Aorta (tissue), 5 donors: ENCODE data around the gene PPP1R1C. TPM values are rescaled to one million over a fixed set of nuclear protein-coding genes. Genes with fewer than 3 reads are reported as not detected.

Experiments
- ATAC-seq: fragments of 200-7000 bp; cut with Tn5 transposase; one replicate; pipeline ENCODE4 v1.9.1; 2022; ENCODE audit warnings: moderate library complexity; ENCODE audit not compliant: low FRiP score
- DNase-seq, 2 donors: peaks; one replicate each; pipeline ENCODE4 v3.0.0-alpha.2; 2020
- H3K27ac ChIP-seq, 2 donors: one replicate each; pipeline ENCODE4 v1.5.1; 2013; ENCODE audit warnings: low read length in 2 of 2, mild to moderate bottlenecking in 2 of 2, moderate library complexity in 2 of 2, control low read depth in 1 of 2, inconsistent platforms in 1 of 2, low read depth in 1 of 2
- H3K27me3 ChIP-seq, 2 donors: one replicate each; pipeline ENCODE4 v1.6.1; 2013; ENCODE audit warnings: control low read depth in 1 of 2, low read length in 1 of 2, mild to moderate bottlenecking in 1 of 2, moderate library complexity in 1 of 2; ENCODE audit not compliant: insufficient read depth in 2 of 2, control insufficient read depth in 1 of 2
- H3K36me3 ChIP-seq, 2 donors: one replicate each; pipeline ENCODE4 v1.6.1; 2013; ENCODE audit warnings: control low read depth in 1 of 2, low read length in 1 of 2, mild to moderate bottlenecking in 1 of 2; ENCODE audit not compliant: insufficient read depth in 2 of 2, control insufficient read depth in 1 of 2
- H3K4me1 ChIP-seq, 2 donors: one replicate each; pipeline ENCODE4 v1.6.1; 2013; ENCODE audit warnings: low read length in 2 of 2, control low read depth in 1 of 2, mild to moderate bottlenecking in 1 of 2, moderate library complexity in 1 of 2; ENCODE audit not compliant: insufficient read depth in 2 of 2, control insufficient read depth in 1 of 2
- H3K4me3 ChIP-seq, 2 donors: one replicate each; pipeline ENCODE4 v1.5.1; 2013; ENCODE audit warnings: low read length in 2 of 2, control low read depth in 1 of 2, mild to moderate bottlenecking in 1 of 2
- H3K9me3 ChIP-seq: one replicate; pipeline ENCODE4 v1.6.1; 2013; ENCODE audit warnings: mild to moderate bottlenecking, low read length; ENCODE audit not compliant: control insufficient read depth
- WGBS, 2 donors: extraction: QIAGEN DNeasy Blood & Tissue Kit; methylation state at CpG; one replicate each; pipeline ENCODE4 v1.1.7; 2013; 5-methylcytosine and 5-hydroxymethylcytosine counted together
- intact Hi-C, 2 donors: fragments of 100-400 bp; cut with DNase I; formaldehyde crosslinking; loops; one replicate each; pipeline versions ENCODE4 v1.14.2 to v1.15.0; 2022
- long read RNA-seq, 2 donors: library from polyadenylated mRNA; unstranded; transcript quantifications; one replicate each; pipeline ENCODE4 v2.0.0, GENCODE V29; 2020 to 2021
- polyA plus RNA-seq, 2 donors: library from polyadenylated mRNA; stranded (reverse); fragments of 200-250 nt; gene quantifications; one replicate each; pipeline ENCODE4 v1.2.3, GENCODE V29; 2013
- total RNA-seq, 2 donors: library from RNA; stranded (reverse); fragmentation: NEBNext Ultra II Directional; extraction: Animal tissue kit (Norgen Biotek cat#: 25700); gene quantifications; one replicate each; pipeline ENCODE4 v1.2.1, GENCODE V29; 2021
- donor health status: healthy with polysubstance abuse.
- donor health status: Bipolar disorder and iron deficiency.
- donor health status: DM: no; HTN: no; CAD: no.
- donor health status: DM: no; HTN: no; CAD: no.
- donor health status: DM: yes; HTN: yes; CAD: no.

Gene PPP1R1C, protein sequence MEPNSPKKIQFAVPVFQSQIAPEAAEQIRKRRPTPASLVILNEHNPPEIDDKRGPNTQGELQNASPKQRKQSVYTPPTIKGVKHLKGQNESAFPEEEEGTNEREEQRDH
- total RNA-seq (1 to 10 TPM in 1 of 2 donors, under 1 TPM in 1; 0.81 to 1.6 TPM), polyA plus RNA-seq (1 to 10 TPM in 1 of 2 donors, under 1 TPM in 1; 0.54 to 1.4 TPM)
- long read RNA-seq, donor 1: 0 reads
- long read RNA-seq, donor 2: 0 reads

DNA sequence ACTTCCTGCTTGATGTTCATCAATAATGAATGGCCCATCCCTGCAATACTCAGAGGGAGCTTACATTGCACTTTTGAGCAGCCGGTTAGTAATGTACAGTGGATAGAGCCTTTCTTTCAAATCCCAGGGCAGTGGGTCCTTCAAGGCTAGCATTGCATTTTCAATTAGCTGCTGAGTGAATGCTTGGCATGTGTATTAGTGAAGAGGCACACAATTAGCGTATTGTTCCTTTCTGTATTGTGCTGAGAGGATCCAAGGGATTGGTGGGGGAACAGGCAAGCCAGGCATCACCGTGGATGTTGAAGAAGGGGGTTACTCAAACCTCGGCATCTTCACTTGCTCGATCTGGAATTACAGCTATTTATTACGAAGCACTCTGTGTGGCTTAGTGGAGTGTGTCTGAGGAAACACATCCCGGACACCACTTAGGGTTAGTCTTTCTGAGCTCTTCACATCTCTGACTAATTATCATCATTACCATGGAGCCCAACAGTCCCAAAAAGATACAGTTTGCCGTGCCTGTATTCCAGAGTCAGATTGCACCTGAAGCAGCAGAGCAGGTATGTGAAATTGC lies at the start of gene PPP1R1C:
Gene PPP1R1C (plus strand): TSS at position 222 of the 574 bp plus-strand sequence. CDS start 258 bp downstream, at position 480.
- 90 to 91% methylated on average over 8 of the region's 8 CpGs for WGBS, 2 donors

GRCh38 chr2:181937473-181937872 lies 48.2 kb upstream of the PPP1R1C start:
- Histone ChIP-seq H3K27me3 (no peaks in the 10 kb centered on the region), H3K4me1 (peaks cover 0 to 2% of the 10 kb centered on the region in 2 donors), H3K4me3 (no peak overlapping the region), H3K36me3 (no peaks in the 10 kb centered on the region), H3K9me3 (no peaks in the 10 kb centered on the region), H3K27ac (no peak overlapping the region)
- no peak for ATAC-seq
- intact Hi-C loops: no loop called here
- 5 to 7% methylated on average over 2 of the region's 2 CpGs for WGBS, 2 donors
- peak in 1 of 2 donors; percentile 57 for DNase-seq

More for the DNA sequence above, at the start of gene PPP1R1C:
- no peaks in the 10 kb centered on the region for H3K9me3 ChIP-seq
- no peak for DNase-seq
- H3K27me3 ChIP-seq: no peaks in the 10 kb centered on the region
- no peak for ATAC-seq
- H3K27ac ChIP-seq: peak within 1 kb of the TSS; percentile 18 to 62
- intact Hi-C loops: no loop called here
- H3K4me3 ChIP-seq: no peak within 1 kb of the TSS
- peaks cover 0 to 4% of the 10 kb centered on the region in 2 donors for H3K4me1 ChIP-seq
- H3K36me3 ChIP-seq: no peaks in the 10 kb centered on the region

GRCh38 chr2:181943411-181944124 lies 42.1 kb upstream of the PPP1R1C start:
- ATAC-seq: no peak
- peaks cover 2% of the 10 kb centered on the region for H3K9me3 ChIP-seq
- no peaks in the 10 kb centered on the region for H3K27me3 ChIP-seq
- H3K27ac ChIP-seq: no peak overlapping the region
- DNase-seq: no peak
- intact Hi-C loops: no loop called here
- 89 to 91% methylated on average over 2 of the region's 2 CpGs for WGBS, 2 donors
- no peak overlapping the region for H3K4me3 ChIP-seq
- H3K36me3 ChIP-seq: no peaks in the 10 kb centered on the region
- H3K4me1 ChIP-seq: no peaks in the 10 kb centered on the region

DNA sequence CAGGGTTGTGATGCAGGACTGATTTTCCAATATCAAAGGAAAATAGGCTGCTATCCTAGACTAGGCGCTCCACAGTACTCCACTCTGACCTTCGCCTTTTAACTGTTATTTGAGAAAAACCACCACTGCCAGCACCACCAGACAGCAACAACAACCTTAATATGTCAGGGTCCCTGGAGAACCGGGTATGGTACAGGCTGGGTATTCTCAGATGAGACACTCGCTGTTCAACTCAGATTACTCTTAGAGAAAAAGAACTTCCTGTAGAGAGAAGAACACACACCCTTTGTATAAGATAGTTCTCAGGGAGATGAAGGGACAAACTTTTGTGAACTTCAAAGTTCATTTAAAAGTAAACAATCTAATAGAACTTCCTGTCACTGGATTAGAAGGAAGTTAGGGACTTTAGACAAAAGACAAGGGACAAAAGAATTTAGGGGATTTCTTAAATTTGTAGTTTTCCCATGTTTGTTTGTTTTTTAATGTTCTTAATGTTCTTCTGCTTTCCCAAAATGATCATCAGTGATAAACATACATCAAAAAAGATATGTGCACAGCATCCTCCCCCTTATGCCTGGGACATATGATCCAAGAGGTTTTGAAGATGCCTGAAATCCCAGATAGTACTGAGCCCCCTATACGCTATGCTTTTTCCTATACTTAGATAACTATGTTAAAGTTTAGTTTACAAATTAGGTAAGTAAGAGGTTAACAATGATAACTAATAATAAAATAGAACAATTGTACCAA lies 41.3 kb upstream of the PPP1R1C start:
- 74 to 77% methylated on average over 5 of the region's 5 CpGs for WGBS, 2 donors
- Histone ChIP-seq H3K4me3 (no peak overlapping the region), H3K27ac (no peak overlapping the region), H3K4me1 (no peaks in the 10 kb centered on the region), H3K36me3 (no peaks in the 10 kb centered on the region), H3K9me3 (peaks cover 2% of the 10 kb centered on the region), H3K27me3 (no peaks in the 10 kb centered on the region)
- DNase-seq: no peak
- no peak for ATAC-seq
- intact Hi-C loops: no loop called here

- Histone ChIP-seq H3K4me3 (no peak overlapping the region), H3K4me1 (no peaks in the 10 kb centered on the region), H3K27me3 (no peaks in the 10 kb centered on the region), H3K27ac (no peak overlapping the region), H3K9me3 (peaks cover 2% of the 10 kb centered on the region), H3K36me3 (no peaks in the 10 kb centered on the region)
- intact Hi-C loops: no loop called here
- WGBS, 2 donors: 94 to 95% methylated on average over 8 of the region's 8 CpGs
- DNase-seq: no peak
- ATAC-seq: no peak
Observed at GRCh38 chr2:181944914-181945291, 40.8 kb upstream of the PPP1R1C start.

DNA sequence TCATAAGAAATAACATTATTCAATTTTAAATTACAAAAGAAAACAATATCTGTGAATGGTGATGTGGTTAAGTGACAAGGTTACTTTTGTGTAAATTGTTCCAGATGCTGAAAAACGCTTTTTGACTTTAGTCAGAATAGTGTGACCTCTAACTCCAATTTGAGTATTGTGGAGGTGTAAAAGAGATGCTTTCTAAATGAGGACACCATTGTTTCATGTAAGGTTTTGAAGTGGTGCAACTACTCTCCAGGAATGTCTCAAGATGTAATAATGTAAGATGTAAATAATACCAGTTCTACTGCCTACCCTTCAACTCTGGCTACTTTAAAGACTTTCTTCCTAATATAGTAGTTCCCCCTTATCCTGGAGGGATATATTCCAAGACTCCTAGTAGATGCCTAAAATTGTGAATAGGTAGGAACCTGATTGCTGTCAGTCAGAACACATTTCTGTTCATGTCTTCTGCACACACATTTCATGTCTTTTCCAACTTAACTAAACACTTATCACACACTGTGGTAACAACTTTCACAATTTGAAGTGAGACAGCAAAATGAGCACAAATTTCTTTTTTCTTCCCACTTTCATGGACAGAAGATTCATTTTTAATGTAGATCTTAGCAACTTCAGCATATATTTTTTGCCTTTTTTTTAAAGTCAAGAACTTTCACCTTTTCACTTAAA lies 39.1 kb upstream of the PPP1R1C start:
- no peak for ATAC-seq
- H3K36me3 ChIP-seq: no peaks in the 10 kb centered on the region
- DNase-seq: no peak
- no peak overlapping the region for H3K27ac ChIP-seq
- intact Hi-C loops: no loop called here
- H3K9me3 ChIP-seq: peaks cover 2% of the 10 kb centered on the region
- no peak overlapping the region for H3K4me3 ChIP-seq
- no peaks in the 10 kb centered on the region for H3K27me3 ChIP-seq
- WGBS, 2 donors: 58 to 78% methylated on average over 1 of the region's 1 CpG
- no peaks in the 10 kb centered on the region for H3K4me1 ChIP-seq

- Histone ChIP-seq H3K27ac (no peak overlapping the region), H3K4me1 (no peaks in the 10 kb centered on the region), H3K27me3 (no peaks in the 10 kb centered on the region), H3K9me3 (peaks cover 2% of the 10 kb centered on the region), H3K4me3 (no peak overlapping the region), H3K36me3 (no peaks in the 10 kb centered on the region)
- intact Hi-C loops: no loop called here
- no peak for ATAC-seq
- no peak for DNase-seq
Observed at GRCh38 chr2:181947273-181947672, 38.4 kb upstream of the PPP1R1C start.

- Histone ChIP-seq H3K4me3 (no peak overlapping the region), H3K27me3 (no peaks in the 10 kb centered on the region), H3K36me3 (no peaks in the 10 kb centered on the region), H3K4me1 (no peaks in the 10 kb centered on the region), H3K27ac (no peak overlapping the region), H3K9me3 (peaks cover 2% of the 10 kb centered on the region)
- no peak for DNase-seq
- no peak for ATAC-seq
- intact Hi-C loops: no loop called here
- 65 to 72% methylated on average over 2 of the region's 2 CpGs for WGBS, 2 donors
Observed at GRCh38 chr2:181948227-181948626, 37.4 kb upstream of the PPP1R1C start.
